ENCODE data around the gene METRN.

The METRN gene

GRCh38 chr16:693364-693763 is 21.6 kb upstream of the METRN start:
- DNase-seq, result no peak

GRCh38 chr16:693766-694165 is 21.2 kb upstream of the METRN start:
- no peak for DNase-seq

GRCh38 chr16:694187-694862 is 20.6 kb upstream of the METRN start:
- no peak for DNase-seq

- DNase-seq, result no peak
Measured at GRCh38 chr16:694863-695354, 20.0 kb upstream of the METRN start.

- DNase-seq, result peak; percentile 81 to 88
Measured at GRCh38 chr16:695355-696089, 19.4 kb upstream of the METRN start.

- no peak for DNase-seq
Measured at GRCh38 chr16:698911-699671, 15.8 kb upstream of the METRN start.

- DNase-seq, result no peak
Measured at GRCh38 chr16:700684-701584, 14.0 kb upstream of the METRN start.

- no peak for DNase-seq
Measured at GRCh38 chr16:702341-702740, 12.6 kb upstream of the METRN start.

GRCh38 chr16:703406-703805 is 11.5 kb upstream of the METRN start:
- DNase-seq, result no peak

- no peak for DNase-seq
Measured at GRCh38 chr16:704047-704446, 10.9 kb upstream of the METRN start.

- DNase-seq, result no peak
Measured at GRCh38 chr16:704552-705380, 10.2 kb upstream of the METRN start.

GRCh38 chr16:705431-706188 is 9.3 kb upstream of the METRN start, which contains the start of gene FBXL16:
FBXL16 (minus strand) TSS chr16:705801; CDS start chr16:697405, 8,396 bp downstream.
- peak in 1 of 2 experiments; percentile 80 for DNase-seq

GRCh38 chr16:706189-707061 is 8.5 kb upstream of the METRN start:
- DNase-seq, result peak in 1 of 2 experiments; percentile 64

- peak in 1 of 2 experiments; percentile 31 for DNase-seq
Measured at GRCh38 chr16:707062-707538, 7.8 kb upstream of the METRN start.

GRCh38 chr16:708019-708418 is 6.9 kb upstream of the METRN start:
- no peak for DNase-seq

- DNase-seq, result no peak
Measured at GRCh38 chr16:708959-709358, 6.0 kb upstream of the METRN start.

GRCh38 chr16:709566-710499 is 5.1 kb upstream of the METRN start:
- peak; percentile 57 to 81 for DNase-seq

GRCh38 chr16:710500-711075 is 4.3 kb upstream of the METRN start:
- DNase-seq, result no peak

Data from NCI-H526 (cell line).